GM06990 (cell line): ENCODE measurements around the gene REEP1.

Experiments used
- DNase-seq: peaks from one replicate; pipeline ENCODE4 v3.0.0-alpha.2; 2011; ENCODE audit not compliant: insufficient read length; ENCODE audit errors: extremely low read depth
- H3K27me3 ChIP-seq: replicated peaks from 2 replicates; pipeline ENCODE4 v1.6.0; 2011; ENCODE audit warnings: low read length; ENCODE audit not compliant: control insufficient read depth, insufficient read depth
- H3K36me3 ChIP-seq: 2 replicates; pipeline ENCODE4 v1.5.1; 2011; ENCODE audit warnings: low read length; ENCODE audit not compliant: control insufficient read depth, insufficient read depth
- H3K4me3 ChIP-seq: replicated peaks from 2 replicates; pipeline ENCODE4 v1.5.1; 2011; ENCODE audit warnings: low read depth, mild to moderate bottlenecking, control low read depth, low read length
- TF ChIP-seq, protein P1 (sequence below): IDR thresholded peaks from 2 replicates; pipeline ENCODE4 v1.5.1; 2011; ENCODE audit warnings: low read length, control low read depth, mild to moderate bottlenecking, inconsistent platforms; ENCODE audit not compliant: insufficient read depth, poor library complexity, severe bottlenecking

REEP1 gene

DNA sequence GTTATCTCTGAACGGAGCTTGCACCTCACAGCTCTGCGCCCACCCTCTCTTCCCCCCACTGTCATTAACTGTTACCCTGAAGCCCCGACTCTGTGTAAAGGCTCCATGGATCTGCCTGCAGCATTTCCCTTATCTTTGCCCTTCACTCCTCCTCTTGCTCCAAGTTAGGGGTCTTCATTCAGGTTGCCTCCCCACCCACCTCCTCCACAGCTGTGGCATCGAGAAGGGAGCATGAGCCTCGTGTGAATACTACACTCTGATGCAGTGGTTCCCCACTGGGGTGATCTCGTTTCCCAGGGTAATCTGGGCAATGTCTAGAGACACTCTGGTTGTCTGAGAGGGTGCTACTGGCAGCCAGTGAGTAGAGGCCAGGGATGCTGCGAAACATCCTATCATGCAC, 51.4 kb downstream of the REEP1 start:
- no peaks in the 10 kb centered on the region for H3K27me3 ChIP-seq
- no peak for DNase-seq
- H3K4me3 ChIP-seq, result no peak overlapping the region
- H3K36me3 ChIP-seq, result no peaks in the 10 kb centered on the region
- TF ChIP-seq, protein P1, sequence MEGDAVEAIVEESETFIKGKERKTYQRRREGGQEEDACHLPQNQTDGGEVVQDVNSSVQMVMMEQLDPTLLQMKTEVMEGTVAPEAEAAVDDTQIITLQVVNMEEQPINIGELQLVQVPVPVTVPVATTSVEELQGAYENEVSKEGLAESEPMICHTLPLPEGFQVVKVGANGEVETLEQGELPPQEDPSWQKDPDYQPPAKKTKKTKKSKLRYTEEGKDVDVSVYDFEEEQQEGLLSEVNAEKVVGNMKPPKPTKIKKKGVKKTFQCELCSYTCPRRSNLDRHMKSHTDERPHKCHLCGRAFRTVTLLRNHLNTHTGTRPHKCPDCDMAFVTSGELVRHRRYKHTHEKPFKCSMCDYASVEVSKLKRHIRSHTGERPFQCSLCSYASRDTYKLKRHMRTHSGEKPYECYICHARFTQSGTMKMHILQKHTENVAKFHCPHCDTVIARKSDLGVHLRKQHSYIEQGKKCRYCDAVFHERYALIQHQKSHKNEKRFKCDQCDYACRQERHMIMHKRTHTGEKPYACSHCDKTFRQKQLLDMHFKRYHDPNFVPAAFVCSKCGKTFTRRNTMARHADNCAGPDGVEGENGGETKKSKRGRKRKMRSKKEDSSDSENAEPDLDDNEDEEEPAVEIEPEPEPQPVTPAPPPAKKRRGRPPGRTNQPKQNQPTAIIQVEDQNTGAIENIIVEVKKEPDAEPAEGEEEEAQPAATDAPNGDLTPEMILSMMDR, result no peak

DNA sequence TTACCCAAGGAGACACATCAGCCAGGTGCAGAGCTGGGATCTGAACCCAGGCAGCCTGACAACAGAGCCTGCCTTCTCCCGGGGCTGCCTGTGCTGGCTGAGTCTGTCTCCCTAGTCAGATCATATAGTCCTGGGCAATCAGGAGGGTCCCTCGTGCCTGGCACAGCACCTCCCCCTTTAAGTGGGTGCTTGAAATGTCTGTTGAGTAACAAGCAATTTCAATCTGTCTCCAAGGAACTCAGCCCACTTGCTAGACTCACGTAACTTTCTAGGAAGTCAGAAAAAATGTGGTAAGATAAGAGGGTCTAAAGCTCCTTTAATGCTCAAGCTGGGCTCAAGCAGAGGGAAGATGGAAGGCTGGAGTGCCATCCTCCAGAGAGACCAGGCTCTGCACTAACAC, 51.9 kb downstream of the REEP1 start:
- TF ChIP-seq, protein P1, result no peak
- no peak for DNase-seq
- Histone ChIP-seq H3K4me3 (no peak overlapping the region), H3K36me3 (no peaks in the 10 kb centered on the region), H3K27me3 (no peaks in the 10 kb centered on the region)

DNA sequence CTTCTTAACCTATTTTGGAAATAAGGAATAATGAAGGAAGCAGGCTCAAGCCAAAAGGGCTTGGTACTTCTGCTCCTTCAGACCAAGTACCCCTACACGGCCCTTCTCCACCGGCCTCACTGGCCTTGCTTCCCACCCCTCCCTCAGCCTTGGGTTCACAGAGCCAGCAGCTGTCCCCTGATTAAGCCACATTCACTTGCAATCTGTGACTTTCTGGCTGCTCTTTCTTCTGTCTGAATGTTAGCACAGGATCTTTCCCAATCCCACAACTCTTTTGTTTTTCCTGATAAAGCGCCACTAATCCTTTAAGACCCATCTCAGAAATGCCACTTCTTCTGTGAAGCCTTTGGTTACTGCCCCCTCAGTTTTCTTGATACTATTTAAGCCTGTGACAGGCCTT, 52.4 kb downstream of the REEP1 start:
- Histone ChIP-seq H3K27me3 (no peaks in the 10 kb centered on the region), H3K4me3 (no peak overlapping the region), H3K36me3 (no peaks in the 10 kb centered on the region)
- no peak for DNase-seq
- TF ChIP-seq, protein P1, result no peak

DNA sequence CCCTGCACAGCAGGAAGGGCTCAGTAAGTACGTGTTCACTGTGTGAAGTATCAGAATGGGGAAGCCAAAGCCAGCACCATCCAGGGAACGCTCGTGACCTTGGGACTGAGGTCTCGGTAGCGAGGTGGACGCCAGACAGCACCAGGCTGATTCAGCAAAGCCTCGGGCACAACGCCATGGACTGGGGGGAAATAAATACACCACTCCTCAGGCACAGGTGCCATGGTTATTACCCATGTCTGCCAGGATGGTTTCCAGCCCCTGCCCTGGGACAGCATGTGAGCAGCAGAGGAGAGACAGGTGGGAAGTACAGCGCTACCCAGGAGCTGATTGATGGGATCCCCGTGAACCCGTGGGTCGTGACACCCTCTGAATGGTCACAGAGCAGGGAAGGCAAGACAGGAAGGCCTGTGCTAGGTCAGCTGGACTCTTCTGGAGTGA, 53.0 kb downstream of the REEP1 start:
- no peak for DNase-seq
- no peaks in the 10 kb centered on the region for H3K27me3 ChIP-seq
- H3K36me3 ChIP-seq, result no peaks in the 10 kb centered on the region
- no peak overlapping the region for H3K4me3 ChIP-seq
- TF ChIP-seq, protein P1, result no peak

DNA sequence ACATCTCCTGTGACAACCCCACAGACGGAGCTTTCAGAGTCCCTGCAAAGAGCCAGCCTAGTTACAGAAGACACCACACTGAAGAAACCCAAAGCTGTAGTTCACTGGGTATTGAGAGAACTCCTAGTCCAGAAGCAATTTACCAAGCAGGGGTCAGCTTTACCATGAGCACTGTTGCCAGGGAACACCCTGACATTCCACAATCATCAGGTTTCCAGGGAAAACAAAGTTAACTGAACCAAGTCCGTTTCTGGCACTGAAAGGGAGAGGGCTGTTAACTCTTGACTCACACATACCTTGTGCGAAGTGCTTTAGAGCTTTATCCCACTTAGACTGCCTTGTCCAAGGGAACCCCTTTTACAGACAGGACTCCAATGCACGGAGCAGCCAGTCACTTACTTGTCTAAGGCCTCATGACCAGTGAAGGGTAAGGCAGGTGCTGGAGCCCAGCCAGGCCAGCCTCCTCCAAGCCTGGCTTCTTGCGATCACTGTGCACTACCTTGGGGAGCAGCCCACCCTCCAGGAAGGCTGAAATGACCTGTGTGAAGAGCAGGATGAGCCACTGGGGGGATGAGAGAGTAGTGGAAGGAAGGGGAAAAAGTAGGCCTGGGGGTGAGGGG, 53.9 kb downstream of the REEP1 start:
- DNase-seq, result no peak
- H3K36me3 ChIP-seq, result no peaks in the 10 kb centered on the region
- H3K27me3 ChIP-seq, result no peaks in the 10 kb centered on the region
- TF ChIP-seq, protein P1, result no peak
- H3K4me3 ChIP-seq, result no peak overlapping the region
